Neural cell (in vitro differentiated cells): ENCODE data around the gene MYO18A. TPM values are rescaled to one million over a fixed set of nuclear protein-coding genes. Genes with fewer than 3 reads are reported as not detected.

Experiments used
- H2AFZ ChIP-seq: fragments of 200-600, 300-800 bp; sonication (generic), shearing (Covaris generic); 2 replicates; pipeline ENCODE4 v1.6.0; 2014; ENCODE audit warnings: low read depth, mild to moderate bottlenecking, antibody characterized with exemption, low read length, moderate library complexity
- H3F3A ChIP-seq: fragments of 200-600 bp; shearing (Covaris generic); 2 replicates; pipeline ENCODE4 v1.6.1; 2016; ENCODE audit warnings: mild to moderate bottlenecking, moderate library complexity, mixed read lengths, antibody characterized with exemption, low read length; ENCODE audit not compliant: insufficient read depth, poor library complexity, severe bottlenecking
- H3K27ac ChIP-seq: fragments of 200-600, 300-800 bp; sonication (generic), shearing (Covaris generic); 2 replicates; pipeline ENCODE4 v1.5.1; 2014; ENCODE audit warnings: mild to moderate bottlenecking, low read length, moderate library complexity
- H3K27me3 ChIP-seq: fragments of 300-800, 200-600 bp; sonication (generic), shearing (Covaris generic); 2 replicates; pipeline ENCODE4 v1.6.0; 2014; ENCODE audit warnings: mild to moderate bottlenecking, low read depth, low read length, moderate library complexity; ENCODE audit not compliant: insufficient read depth
- H3K36me3 ChIP-seq: fragments of 300-800, 200-600 bp; sonication (generic), shearing (Covaris generic); 2 replicates; pipeline ENCODE4 v1.5.1; 2014; ENCODE audit warnings: mild to moderate bottlenecking, antibody characterized with exemption, low read length, moderate library complexity; ENCODE audit not compliant: insufficient read depth
- H3K4me2 ChIP-seq: fragments of 300-800, 200-600 bp; sonication (generic), shearing (Covaris generic); 2 replicates; pipeline ENCODE4 v1.6.0; 2014; ENCODE audit warnings: mild to moderate bottlenecking, low read length
- H3K4me3 ChIP-seq: fragments of 300-800, 200-600 bp; sonication (generic), shearing (Covaris generic); 2 replicates; pipeline ENCODE4 v1.5.1; 2014; ENCODE audit warnings: mild to moderate bottlenecking, low read length, moderate library complexity
- H3K79me2 ChIP-seq: fragments of 200-600 bp; shearing (Covaris generic); replicated peaks from 2 replicates; pipeline ENCODE4 v1.6.0; 2014; ENCODE audit warnings: mild to moderate bottlenecking, low read length, moderate library complexity; ENCODE audit not compliant: insufficient read depth
- H3K9ac ChIP-seq: fragments of 300-800, 200-600 bp; sonication (generic), shearing (Covaris generic); 2 replicates; pipeline ENCODE4 v1.6.1; 2016; ENCODE audit warnings: mild to moderate bottlenecking, low read length, mixed read lengths
- H3K9me2 ChIP-seq: fragments of 200-600 bp; shearing (Covaris generic); 2 replicates; pipeline ENCODE4 v1.6.1; 2016; ENCODE audit warnings: mild to moderate bottlenecking, low read length, mixed read lengths; ENCODE audit not compliant: insufficient read depth
- H3K9me3 ChIP-seq: fragments of 200-600, 300-800 bp; sonication (generic), shearing (Covaris generic); 2 replicates; pipeline ENCODE4 v1.6.1; 2016; ENCODE audit warnings: mild to moderate bottlenecking, mixed run types, low read length, moderate library complexity, mixed read lengths
- H4K20me1 ChIP-seq: fragments of 200-600 bp; shearing (Covaris generic); 2 replicates; pipeline ENCODE4 v1.6.1; 2016; ENCODE audit warnings: mild to moderate bottlenecking, mixed run types; ENCODE audit not compliant: insufficient read depth
- CTCF ChIP-seq: fragments of 450-650 bp; IDR thresholded peaks from 2 replicates; pipeline ENCODE4 v1.5.1; 2014; ENCODE audit warnings: antibody characterized with exemption, mild to moderate bottlenecking, moderate library complexity; ENCODE audit not compliant: poor library complexity, severe bottlenecking
- EP300 ChIP-seq: fragments of 450-650 bp; conservative IDR thresholded peaks from 2 replicates; pipeline ENCODE4 v1.6.1; 2014; ENCODE audit warnings: antibody characterized with exemption, mild to moderate bottlenecking, moderate library complexity; ENCODE audit not compliant: poor library complexity, severe bottlenecking
- EZH2 ChIP-seq: fragments of 200-600, 300-800 bp; shearing (Covaris generic), sonication (generic); IDR thresholded peaks from 2 replicates; pipeline ENCODE4 v1.6.1; 2014; ENCODE audit warnings: antibody characterized with exemption, low read length, borderline replicate concordance, mild to moderate bottlenecking; ENCODE audit not compliant: insufficient read depth, poor library complexity, severe bottlenecking
- MXI1 ChIP-seq: fragments of 450-650 bp; conservative IDR thresholded peaks from 2 replicates; pipeline ENCODE4 v1.6.1; 2014; ENCODE audit warnings: antibody characterized with exemption, mild to moderate bottlenecking; ENCODE audit not compliant: poor library complexity, severe bottlenecking
- POLR2AphosphoS5 ChIP-seq: IDR thresholded peaks from 2 replicates; pipeline ENCODE4 v1.6.1; 2012
- RAD21 ChIP-seq: fragments of 450-650 bp; conservative IDR thresholded peaks from 2 replicates; pipeline ENCODE4 v1.6.1; 2014; ENCODE audit warnings: antibody characterized with exemption, mild to moderate bottlenecking, moderate library complexity
- SMC3 ChIP-seq: fragments of 450-650 bp; conservative IDR thresholded peaks from 2 replicates; pipeline ENCODE4 v1.6.1; 2014; ENCODE audit warnings: antibody characterized with exemption, mild to moderate bottlenecking, moderate library complexity; ENCODE audit not compliant: poor library complexity
- TAF1 ChIP-seq: IDR thresholded peaks from 2 replicates; pipeline ENCODE4 v1.6.1; 2012; ENCODE audit warnings: low read depth
- polyA plus RNA-seq: library from polyadenylated mRNA; depleted of rRNA; stranded (reverse); fragments of >200 nt; gene quantifications from 2 replicates; pipeline ENCODE4 v1.2.3, GENCODE V29; 2014
- TF ChIP-seq, protein P1 (sequence below): IDR thresholded peaks from 2 replicates; pipeline ENCODE4 v1.6.1; 2012; ENCODE audit warnings: borderline replicate concordance

MYO18A gene
- polyA plus RNA-seq, 1 donor from 2014 or later = 21.6 TPM

DNA sequence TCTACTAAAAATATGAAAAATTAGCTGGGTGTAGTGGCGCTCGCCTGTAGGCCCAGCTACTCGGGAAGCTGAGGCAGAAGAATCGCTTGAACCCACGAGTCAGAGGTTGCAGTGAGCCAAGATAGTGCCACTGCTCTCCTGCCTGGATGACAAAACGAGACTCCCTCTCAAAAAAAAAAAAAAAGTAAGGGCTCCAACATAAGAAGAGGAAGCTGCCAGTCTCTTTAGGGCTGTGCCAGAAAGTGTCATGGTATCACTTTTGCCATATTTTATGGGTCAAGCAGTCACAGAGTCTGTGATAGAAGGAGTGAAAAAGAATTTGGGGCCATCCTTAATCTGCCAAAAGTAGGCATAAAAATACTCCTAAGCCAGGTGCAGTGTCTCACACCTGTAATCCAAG is 138.6 kb downstream of the MYO18A start:
- Histone ChIP-seq H3K27ac (no peak overlapping the region), H3K4me3 (no peak overlapping the region), H3F3A (peaks cover 3% of the 10 kb centered on the region), H3K9me3 (no peaks in the 10 kb centered on the region), H3K9me2 (no peaks in the 10 kb centered on the region), H3K36me3 (no peaks in the 10 kb centered on the region), H3K27me3 (no peaks in the 10 kb centered on the region), H3K79me2 (no peaks in the 10 kb centered on the region), H2AFZ (no peak overlapping the region), H3K4me2 (no peak overlapping the region), H4K20me1 (no peaks in the 10 kb centered on the region), H3K9ac (no peak overlapping the region)
- TF ChIP-seq EZH2 (no peak), CTCF (no peak), POLR2AphosphoS5 (no peak), EP300 (no peak), MXI1 (no peak), RAD21 (no peak), SMC3 (no peak), TAF1 (no peak)
- TF ChIP-seq, protein P1, sequence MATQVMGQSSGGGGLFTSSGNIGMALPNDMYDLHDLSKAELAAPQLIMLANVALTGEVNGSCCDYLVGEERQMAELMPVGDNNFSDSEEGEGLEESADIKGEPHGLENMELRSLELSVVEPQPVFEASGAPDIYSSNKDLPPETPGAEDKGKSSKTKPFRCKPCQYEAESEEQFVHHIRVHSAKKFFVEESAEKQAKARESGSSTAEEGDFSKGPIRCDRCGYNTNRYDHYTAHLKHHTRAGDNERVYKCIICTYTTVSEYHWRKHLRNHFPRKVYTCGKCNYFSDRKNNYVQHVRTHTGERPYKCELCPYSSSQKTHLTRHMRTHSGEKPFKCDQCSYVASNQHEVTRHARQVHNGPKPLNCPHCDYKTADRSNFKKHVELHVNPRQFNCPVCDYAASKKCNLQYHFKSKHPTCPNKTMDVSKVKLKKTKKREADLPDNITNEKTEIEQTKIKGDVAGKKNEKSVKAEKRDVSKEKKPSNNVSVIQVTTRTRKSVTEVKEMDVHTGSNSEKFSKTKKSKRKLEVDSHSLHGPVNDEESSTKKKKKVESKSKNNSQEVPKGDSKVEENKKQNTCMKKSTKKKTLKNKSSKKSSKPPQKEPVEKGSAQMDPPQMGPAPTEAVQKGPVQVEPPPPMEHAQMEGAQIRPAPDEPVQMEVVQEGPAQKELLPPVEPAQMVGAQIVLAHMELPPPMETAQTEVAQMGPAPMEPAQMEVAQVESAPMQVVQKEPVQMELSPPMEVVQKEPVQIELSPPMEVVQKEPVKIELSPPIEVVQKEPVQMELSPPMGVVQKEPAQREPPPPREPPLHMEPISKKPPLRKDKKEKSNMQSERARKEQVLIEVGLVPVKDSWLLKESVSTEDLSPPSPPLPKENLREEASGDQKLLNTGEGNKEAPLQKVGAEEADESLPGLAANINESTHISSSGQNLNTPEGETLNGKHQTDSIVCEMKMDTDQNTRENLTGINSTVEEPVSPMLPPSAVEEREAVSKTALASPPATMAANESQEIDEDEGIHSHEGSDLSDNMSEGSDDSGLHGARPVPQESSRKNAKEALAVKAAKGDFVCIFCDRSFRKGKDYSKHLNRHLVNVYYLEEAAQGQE = no peak

DNA sequence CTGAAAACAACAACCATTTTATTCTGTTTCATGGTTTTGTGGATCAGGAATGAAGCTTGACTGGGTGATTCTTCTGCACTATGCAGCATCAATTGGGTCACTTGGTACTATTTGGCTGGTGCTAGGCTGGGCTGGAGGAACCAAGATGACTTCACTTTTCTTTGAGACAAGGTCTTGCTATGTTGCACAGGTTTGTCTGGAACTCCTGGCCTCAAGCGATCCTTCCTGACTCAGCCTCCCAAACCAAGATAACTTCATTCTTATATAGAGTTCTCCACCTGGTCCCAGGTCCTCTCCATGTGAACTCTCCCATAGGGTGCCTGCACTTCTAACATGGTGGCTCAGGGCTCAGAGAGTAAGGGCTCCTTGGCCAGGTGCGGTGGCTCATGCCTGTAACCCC is 139.1 kb downstream of the MYO18A start:
- no peak overlapping the region for H3K27ac ChIP-seq
- H3K27me3 ChIP-seq = no peaks in the 10 kb centered on the region

More for the DNA sequence above, 139.1 kb downstream of the MYO18A start:
- TF ChIP-seq MXI1 (no peak), EZH2 (no peak), POLR2AphosphoS5 (no peak), SMC3 (no peak), EP300 (no peak), TAF1 (no peak), RAD21 (no peak), CTCF (no peak)
- TF ChIP-seq, protein P1 = no peak
- H3K9ac ChIP-seq = no peak overlapping the region
- H3K4me3 ChIP-seq = no peak overlapping the region
- peaks cover 3% of the 10 kb centered on the region for H3F3A ChIP-seq
- no peaks in the 10 kb centered on the region for H4K20me1 ChIP-seq
- no peak overlapping the region for H3K4me2 ChIP-seq
- H2AFZ ChIP-seq = no peak overlapping the region
- no peaks in the 10 kb centered on the region for H3K36me3 ChIP-seq
- H3K9me3 ChIP-seq = no peaks in the 10 kb centered on the region
- no peaks in the 10 kb centered on the region for H3K79me2 ChIP-seq
- no peaks in the 10 kb centered on the region for H3K9me2 ChIP-seq
